Activated T-cell treated with anti-CD3 and anti-CD28 coated beads for 48 hours (primary cell): Measurements from ENCODE around the gene LARP4B.

Experiments
- DNase-seq: peaks from one replicate; pipeline ENCODE4 v3.0.0-alpha.2; 2020; ENCODE audit warnings: low read depth

LARP4B gene

DNA sequence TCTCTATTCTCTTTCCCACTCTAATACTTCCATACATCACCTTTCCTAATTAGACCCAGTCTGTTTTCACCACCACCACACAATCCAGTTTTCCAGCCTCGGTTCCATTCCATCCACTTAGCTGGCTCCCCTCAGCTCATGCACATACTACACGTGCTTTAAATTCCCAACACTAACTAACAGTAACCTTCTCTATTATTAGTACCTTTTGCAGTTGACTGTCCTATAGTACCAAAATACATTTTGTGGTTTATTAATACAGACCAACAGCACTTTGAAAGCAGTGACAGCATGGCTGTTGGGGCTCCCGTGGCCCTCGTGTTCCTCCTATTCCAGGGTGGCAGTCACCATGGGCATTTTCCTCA, 64.9 kb downstream of the LARP4B start:
- no peak for DNase-seq

DNA sequence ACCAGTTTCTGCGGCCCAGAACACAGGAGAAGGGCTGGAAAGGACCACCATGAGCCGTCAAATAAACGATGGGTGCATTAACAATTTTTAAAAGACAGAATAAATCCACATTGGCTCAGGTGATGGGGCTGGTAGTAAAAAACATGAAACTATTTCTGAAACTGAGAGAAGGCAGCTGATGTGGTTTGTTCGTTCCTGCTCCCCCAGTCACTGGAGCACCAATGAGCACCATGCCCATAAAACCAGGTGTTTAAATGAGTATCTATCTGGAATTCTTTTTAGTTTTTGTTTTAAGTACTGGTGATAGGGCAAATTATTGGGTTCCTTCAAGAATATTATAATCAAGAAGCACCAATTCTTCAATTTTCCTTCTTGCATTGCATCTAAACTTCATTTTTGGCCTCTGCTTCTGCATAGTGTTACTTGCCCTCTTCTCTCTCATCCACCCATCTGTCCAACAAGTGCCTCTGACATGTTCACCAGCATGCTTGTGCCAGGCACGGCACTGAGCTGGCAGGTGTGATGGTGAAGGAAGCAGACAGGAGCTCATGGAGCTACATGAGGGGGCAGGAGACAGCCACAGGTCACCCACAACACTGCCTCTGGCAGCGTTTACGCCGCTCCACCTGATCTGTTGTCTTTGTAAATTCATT, 65.5 kb downstream of the LARP4B start:
- DNase-seq = no peak

DNA sequence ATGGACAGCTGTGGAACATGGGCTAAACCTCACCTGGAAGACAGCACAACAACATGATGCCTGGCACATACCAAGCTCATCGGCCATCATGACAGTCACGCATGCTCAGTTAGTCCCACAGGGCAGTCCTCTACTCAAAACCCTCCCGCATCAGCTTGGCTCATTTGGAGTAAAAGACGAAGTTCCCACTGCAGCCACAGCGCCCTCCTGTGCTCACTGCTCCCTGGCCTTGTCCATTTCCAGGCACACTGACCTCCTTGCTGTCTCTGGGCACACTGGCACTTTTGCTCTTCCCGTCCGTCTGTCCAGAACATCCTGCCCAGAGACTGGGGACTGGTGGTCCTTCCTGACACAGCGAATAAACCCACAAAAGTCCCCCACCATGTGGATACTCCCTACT, 66.2 kb downstream of the LARP4B start:
- no peak for DNase-seq

DNA sequence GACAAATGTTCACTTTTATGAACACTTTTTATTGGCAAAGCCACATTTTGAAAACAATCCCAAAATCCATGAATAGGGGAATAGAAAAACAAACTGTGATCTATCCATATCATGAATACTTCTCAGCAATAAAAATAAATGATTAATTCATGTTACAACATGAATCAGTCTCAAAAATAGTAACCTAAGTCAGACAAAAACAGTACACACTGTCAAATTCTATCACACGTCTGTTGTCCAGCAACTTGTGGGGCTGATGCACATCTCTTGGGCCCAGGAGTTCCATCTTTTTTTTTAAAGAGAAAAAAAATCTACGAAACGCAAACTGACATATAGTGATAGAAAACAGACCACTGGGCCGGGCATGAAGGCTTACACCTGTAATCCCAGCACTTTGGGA, 71.0 kb downstream of the LARP4B start:
- no peak for DNase-seq

- no peak for DNase-seq
These were observed 74.9 kb downstream of the LARP4B start for GRCh38 chr10:856416-857157.

DNA sequence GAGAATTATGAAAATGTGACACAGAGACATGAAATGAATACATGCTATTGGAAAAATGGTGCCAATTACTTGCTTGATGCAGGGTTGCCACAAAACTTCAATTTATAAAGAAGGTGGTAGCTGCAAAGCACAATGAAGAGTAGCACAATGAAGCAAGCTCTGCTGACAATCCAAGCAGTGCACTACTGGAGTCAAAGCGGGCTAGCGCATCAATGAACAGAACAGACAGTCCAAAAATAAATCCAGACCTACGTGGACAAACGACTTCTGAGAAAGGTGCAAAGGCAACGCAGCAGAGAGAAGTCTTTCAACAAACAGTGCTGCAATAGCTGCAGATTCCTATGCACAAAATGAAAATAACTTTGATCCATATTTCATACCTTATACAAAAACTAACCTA, 75.8 kb downstream of the LARP4B start:
- no peak for DNase-seq

DNA sequence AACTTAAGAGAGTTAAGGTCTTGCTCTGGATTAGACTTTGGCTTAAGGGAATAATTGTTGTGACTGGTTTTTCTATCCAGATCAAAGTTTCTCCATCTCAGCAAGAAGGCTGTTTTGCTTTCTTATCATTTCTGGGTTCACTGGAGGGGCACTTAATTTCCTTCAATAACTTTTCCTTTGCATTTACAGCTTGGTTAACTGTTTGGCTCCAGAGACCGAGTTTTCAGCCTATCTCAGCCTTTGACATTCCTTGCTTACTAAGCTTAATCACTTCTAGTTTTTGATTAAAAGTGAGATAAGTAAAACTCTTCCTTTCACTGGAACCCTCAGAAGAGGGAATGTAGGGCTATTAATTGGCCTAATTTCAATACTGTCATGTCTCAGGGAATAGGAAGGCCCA, 76.4 kb downstream of the LARP4B start:
- no peak for DNase-seq

DNA sequence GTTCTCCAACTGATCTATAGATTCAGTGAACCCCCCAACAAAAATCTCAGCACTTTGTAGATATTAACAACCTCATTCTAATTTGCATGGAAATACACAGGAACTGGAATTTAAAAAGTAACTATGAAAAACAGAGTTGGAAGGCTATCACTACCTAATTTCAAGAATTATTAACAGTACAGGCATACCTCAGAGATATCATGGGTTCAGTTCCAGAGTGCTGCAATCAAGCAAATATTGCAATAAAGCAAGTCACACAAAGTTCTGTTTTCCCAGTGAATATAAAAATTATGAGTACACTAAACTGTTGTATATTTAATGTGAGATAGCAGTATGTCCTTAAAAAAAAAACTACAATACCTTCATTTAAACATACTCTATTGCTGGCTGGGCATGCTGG, 78.5 kb downstream of the LARP4B start:
- DNase-seq = no peak

DNA sequence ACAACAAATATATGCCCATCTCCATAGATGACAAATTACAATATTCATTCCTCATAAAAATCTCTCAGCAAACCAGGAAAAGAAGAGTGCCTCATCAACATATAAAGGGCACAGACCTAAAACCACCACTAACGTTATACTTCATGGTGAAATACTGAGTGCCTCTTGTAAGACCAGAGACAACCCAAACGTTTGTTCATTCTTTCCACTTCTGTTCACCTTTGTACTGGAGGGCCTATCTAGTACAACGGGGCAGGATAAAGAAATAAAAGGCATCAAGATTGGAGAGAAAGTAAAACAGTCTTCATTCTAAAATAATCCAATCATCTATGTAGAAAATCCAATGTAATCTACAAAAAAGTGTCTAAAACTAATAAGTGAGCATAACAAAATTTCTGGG, 79.1 kb downstream of the LARP4B start:
- no peak for DNase-seq

GRCh38 chr10:851901-852300, 79.6 kb downstream of the LARP4B start:
- no peak for DNase-seq

DNA sequence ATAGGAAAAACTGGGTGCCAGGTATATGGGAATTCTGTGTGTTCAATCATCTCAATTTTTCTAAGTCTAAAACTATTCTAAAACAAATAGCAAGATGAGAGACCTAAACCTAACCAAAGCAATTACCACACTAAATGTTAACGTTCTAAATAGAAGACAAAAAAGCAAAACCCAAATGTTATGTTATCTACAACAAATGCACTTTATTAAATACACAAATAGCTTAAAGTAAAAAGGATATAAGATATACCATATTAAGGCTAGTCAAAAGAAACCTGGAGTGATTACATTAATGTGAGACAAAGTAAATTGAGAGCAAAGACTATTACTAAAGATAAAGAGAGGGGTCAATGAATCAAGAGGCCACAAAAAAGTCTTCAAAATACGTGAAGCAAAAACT, 81.4 kb downstream of the LARP4B start:
- DNase-seq = no peak

- no peak for DNase-seq
These were observed 83.6 kb downstream of the LARP4B start for GRCh38 chr10:847868-848267.

- no peak for DNase-seq
These were observed 85.3 kb downstream of the LARP4B start for GRCh38 chr10:846126-846685.

DNA sequence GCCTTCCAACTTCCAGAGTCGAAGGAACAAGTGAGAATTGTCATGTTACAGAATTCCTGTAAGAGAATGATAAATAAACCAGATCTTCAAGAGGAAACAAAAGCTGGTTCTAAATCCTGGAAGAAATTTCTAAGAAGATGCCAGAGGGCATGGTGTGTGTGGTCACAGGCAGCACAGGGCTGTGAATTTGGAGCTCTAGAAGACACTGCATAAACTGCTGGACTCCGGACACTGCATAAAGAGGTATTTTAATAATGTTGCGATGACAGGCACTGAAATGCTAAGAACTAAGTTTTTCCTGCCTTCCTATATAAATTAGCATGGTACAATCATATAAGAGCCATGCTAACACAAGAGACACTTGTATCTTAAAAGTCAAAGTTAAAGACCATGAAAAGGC, 86.0 kb downstream of the LARP4B start:
- DNase-seq = no peak

- no peak for DNase-seq
These were observed 87.0 kb downstream of the LARP4B start for GRCh38 chr10:844552-844951.

DNA sequence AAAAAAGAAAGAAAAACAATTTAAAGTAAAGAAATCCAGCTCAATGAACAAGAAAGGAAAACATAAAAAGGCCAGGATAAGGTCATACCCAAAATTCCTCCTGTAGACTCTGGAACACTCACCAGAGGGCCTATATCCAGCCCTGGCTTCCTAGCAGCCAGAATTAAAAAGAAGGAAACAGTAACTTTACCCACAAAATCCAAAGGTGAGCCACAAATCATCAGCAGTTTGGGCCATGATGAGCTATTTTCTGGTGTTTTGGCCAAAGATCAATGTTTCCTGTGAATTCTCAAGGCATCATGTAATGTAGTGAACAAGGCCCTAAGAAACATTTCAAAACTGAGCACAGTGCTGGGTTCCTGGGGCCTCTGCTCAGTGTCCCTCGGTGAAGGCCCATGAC, 87.8 kb downstream of the LARP4B start:
- DNase-seq = no peak

- DNase-seq = no peak
These were observed 88.7 kb downstream of the LARP4B start for GRCh38 chr10:842795-843194.

- DNase-seq = no peak
These were observed 90.0 kb downstream of the LARP4B start for GRCh38 chr10:841535-841934.

GRCh38 chr10:839550-840205, 91.8 kb downstream of the LARP4B start:
- no peak for DNase-seq

- no peak for DNase-seq
These were observed 94.7 kb downstream of the LARP4B start for GRCh38 chr10:836782-837181.

- no peak for DNase-seq
These were observed 97.0 kb downstream of the LARP4B start for GRCh38 chr10:834493-834892.

- DNase-seq = no peak
These were observed 102.3 kb downstream of the LARP4B start for GRCh38 chr10:829241-829640.

DNA sequence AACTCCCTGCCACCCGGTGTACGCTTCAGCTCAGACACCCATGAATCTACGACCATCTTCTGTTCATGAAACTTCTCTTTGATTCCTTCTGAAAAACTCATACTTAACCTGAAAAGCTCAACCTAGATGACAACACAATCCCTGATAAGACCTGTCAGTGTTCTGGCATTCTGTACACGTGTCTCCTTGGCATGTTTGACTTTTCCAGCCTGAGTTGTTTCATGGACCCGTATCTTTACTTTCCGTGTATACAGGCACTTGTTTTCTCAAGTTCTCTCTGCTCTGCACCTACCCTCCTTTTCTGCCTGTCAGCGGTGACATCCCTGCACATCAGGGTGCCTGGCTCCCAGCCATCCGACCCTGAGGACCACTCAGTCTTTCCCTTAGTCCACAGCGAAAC, 103.3 kb downstream of the LARP4B start:
- no peak for DNase-seq
